ENCODE results near the gene CELF4.

Gene CELF4

DNA sequence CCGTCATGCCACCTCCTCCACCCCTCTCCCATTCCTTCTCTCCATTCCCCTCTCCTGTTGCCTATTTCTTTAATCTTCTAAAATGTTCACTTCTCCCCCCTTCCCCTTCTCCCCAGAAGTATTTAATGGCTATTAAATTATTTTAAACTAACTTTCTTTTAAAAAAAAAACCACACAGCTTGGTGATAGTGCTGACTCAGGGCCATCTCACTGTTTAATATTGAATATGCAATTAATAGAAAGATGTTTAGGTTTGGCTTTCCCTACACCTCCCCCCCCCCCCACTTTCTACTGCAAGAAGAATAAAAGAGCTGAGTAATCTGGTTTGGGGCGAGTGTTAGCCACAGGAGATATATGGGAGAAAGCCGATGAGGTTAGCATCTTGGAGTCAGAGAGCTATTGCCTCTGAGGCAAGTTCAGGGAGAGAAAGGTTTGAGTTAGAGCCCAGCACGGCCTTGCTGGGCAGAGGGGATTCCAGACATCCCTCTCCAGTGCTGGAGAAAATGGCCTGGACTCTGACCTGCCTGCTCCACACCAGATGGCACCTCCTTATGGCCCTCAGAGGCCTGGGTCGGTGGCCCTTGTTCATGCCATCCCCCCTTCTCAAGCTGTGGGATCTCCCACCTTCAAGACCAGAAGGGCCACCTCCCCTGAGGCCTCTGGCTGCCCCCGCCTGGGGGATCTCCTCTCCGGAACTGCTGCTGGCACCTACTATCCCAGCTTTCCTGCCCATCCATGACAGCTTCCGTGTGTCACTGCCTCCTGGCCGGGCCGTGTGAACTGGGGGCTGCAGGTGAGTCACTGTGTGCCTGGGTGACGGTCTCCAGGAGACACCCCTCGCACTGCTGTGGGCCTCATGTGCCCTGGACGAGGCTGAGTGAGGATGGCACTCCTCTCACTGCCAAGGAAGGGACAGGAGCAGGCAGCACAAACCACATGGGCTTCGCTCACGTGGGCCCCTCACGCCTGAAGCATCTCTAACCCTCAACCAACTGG is 246.9 kb downstream of the CELF4 start:
- DNase-seq (ENCODE audit: low read depth, low spot score) = no peak

DNA sequence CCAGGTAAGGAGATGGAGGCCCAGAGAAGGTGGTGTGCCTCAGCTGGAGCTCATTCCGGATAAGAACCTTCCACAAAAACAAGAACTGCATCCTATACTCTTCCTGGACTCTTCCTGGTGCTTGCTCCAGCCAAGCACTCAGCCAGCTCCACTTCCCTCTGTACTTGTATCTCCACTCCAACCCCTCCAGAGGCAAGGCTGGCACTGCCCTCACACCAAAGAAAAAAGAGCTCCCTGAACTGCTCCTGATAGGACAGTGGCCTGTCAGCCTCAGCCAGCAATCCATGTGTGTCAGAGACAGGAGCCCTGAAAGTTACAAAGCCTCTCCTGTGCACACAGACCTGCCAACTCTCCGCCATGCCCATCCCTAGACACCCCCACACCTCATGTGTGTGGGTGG is 248.1 kb downstream of the CELF4 start:
- no peak for DNase-seq (ENCODE audit: low read depth, low spot score)

DNA sequence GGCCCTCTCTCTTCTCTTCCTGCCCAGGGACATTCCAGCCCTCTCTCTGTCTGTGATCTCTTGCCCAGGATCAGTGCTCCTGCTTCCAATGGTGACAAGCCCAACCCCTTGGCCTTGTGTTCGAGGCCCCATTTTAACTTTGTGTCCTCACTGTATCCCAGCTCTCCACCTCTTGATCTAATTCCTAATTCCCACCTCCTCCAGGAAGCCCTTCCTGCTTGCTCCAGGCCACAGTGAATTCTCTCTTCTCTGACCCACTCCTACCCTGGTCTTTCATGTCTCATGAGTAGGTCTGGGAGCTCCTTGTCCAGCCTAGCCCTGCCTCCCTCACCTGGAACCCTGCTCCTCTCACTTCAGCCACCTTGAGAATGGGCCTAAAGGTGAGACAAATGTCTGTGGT is 249.1 kb downstream of the CELF4 start:
- DNase-seq (ENCODE audit: low read depth, low spot score) = no peak

DNA sequence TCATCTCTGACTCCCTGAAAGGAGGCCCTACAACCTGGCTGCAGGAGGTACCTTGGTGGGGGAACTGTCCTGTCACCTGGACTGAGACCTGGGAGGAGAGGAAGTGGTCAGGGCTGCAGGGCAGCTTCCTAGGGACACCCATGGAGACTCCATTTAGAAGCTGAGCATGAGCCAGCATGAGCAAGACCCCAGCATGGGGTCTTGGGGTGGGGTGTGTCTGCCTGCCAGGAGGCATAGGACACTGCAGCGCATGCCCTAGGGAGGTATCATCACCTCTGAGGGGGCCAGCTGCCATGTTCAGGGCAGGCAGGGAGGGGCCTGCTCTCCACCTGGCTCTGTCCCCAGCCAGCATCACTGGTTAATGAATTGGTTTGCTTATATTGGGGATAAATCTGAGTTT is 249.7 kb downstream of the CELF4 start:
- no peak for DNase-seq (ENCODE audit: low read depth, low spot score)

DNA sequence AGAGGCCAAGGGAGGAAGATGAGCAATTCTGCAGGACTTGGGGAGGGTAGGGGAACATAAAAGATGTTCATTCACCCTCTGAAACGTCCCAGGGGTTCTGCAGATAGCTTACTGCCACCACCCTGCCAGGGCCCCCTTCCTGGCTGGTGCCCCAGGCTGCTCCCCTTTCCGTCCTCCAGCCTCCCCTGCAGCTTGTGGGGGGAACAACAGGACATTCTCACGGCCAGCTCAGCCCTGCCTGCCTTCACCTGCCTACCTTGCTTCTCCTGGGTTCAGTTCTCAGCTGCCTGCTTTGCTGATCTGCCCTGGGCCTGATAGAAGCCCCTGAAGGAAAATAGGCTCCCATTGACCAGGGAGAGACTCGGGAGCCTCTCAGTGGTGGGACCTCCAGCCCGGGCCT is 251.1 kb downstream of the CELF4 start:
- DNase-seq (ENCODE audit: low read depth, low spot score) = no peak

DNA sequence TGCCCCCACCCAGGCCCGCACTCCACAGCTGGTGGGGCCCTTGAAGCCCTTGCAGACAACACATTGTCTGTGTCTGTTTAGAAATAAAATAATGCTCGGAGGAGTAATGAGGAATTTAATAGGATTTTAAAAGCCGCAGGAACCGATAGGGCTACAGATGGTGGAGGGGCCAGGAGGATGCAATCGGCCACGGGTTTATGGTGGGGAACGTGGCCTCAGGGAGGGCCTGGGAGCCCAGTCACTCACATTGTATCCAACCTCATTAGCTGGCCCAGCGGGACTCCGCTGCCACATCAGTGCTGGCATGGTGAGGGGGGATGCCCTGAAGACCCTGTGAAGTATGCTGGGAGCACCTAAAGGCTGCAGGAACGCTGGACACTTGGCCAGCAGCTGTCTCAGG is 252.0 kb downstream of the CELF4 start:
- no peak for DNase-seq (ENCODE audit: low read depth, low spot score)

DNA sequence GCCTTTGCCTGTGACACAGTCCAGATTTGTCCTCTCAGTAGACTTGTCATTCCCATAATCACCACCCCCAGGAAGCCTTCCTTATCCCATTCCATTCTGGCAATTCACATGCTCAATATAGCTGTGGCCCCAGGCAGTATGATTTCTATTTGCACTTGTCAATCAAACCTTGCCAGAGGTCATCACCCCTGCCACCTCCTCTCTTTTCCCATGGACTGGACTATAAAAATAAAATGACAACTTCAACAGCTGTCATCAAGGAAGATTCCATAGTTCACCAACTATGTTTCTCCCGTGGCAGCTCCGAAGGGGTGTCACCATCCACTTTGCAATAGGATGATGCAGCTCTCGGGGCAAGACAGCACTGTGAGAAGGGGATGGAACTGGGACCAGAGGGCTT is 255.7 kb downstream of the CELF4 start:
- no peak for DNase-seq (ENCODE audit: low read depth, low spot score)

- no peak for DNase-seq (ENCODE audit: low read depth, low spot score)
Observed at GRCh38 chr18:37309059-37309458, 256.5 kb downstream of the CELF4 start.

DNA sequence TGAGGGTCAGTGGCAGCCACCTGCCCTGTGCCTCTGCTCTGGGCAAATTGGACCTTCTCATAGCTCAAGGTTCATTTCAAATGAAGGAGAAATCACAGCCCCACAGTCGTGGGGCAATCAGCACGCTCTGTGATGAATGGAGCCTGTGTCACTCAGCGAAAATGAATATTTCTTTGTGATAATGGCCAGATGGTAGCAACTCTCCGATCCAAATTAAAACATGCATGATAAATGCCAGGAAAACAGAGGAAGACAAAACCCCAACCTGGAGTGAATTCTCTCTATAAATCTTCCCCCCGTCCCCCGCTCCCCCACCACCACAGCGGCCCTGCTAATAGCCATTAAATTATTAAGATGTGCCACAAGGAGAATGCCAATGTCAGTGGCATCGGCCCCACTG is 258.4 kb downstream of the CELF4 start:
- no peak for DNase-seq (ENCODE audit: low read depth, low spot score)

- no peak for DNase-seq (ENCODE audit: low read depth, low spot score)
Observed at GRCh38 chr18:37306432-37306831, 259.2 kb downstream of the CELF4 start.

GRCh38 chr18:37305066-37305465 is 260.5 kb downstream of the CELF4 start:
- DNase-seq (ENCODE audit: low read depth, low spot score) = no peak

DNA sequence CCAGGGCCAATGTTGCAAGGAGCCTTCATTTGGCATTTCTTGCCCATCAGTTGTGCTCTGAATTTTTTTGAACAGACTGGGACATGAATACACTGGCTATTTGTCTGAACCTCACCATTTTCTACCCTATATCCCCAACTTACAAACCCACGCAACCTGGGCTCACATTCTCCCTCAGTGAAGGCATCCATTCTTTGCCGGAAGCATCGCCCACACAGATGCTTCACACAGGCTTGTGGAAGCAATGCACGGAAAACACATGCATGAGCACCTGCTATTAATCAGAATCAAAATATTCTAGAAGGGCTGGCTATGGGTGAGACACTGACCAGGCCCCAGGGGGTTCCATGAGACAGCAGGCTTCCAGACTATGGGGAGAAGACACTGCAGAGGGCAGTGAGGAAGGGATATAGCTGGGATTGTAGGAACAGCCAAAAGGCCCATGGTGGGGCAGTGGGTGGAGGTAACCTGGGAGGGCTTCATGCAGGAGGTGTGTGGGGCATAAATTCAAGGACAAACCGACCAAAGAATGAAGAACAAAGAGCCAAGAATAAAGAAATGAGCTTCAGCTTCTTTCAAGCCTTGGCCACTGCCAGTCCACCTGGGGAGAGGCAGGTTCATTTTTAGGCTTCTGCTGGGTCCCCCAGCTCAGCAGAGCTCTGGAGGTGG is 261.5 kb downstream of the CELF4 start:
- no peak for DNase-seq (ENCODE audit: low read depth, low spot score)

DNA sequence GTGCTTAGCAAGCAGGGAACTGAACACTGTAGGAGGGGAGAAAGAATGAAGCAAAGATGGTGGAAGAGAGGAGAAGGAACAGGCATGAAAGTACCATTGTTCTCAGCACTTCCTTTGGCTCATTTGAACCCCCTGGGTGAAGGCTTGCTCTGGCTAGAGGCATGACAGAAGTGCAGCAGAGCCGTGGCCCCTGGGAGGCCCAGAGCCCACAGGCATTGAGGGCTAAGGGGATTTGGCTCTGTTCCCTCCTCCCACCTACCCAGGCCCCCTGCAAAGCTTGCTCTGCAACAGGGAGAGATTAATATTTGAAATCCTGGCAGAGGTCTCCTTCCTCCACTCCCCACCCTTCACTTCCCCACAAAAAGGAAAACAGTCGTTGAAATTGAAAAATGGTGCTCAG is 262.6 kb downstream of the CELF4 start:
- DNase-seq (ENCODE audit: low read depth, low spot score) = no peak

- no peak for DNase-seq (ENCODE audit: low read depth, low spot score)
Observed at GRCh38 chr18:37302519-37302918, 263.1 kb downstream of the CELF4 start.

DNA sequence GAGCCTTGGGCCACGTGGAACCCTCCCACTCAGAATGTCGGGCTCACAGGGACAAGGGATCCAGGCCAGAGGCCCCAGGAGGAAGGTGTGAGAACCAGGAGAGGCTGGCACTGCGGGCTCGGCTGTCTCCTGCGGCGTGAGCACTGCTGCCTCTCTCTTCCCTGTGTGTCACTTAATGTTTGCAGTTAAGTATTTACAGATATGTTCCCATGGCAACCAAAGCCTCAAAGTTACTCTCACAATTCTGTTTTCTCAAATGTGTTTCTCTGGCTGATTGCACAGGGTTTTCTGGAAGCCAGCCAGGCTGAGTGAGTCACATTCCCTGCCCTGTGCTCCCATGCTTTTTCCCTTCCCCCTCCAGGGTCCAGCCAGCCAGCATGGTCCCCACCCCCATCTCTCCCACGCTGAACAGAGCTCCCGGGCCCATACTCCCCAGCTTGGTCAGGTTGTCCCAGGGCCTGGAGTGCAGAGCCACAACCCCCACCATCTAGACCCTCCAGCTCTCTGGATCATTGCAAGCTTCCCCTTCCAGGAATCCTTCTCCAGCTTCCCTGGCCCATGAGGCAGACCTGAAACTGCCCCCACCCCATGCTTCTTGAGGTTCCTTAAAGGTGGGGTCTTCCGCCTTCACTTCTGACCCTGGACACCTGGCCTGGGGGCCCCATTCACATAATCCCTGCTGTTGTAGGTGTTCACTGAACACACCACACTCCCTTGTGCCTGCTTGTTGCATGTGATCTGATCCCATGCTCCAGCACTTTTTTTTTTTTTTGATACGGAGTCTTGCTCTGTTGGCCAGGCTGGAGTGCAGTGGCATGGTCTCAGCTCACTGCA is 265.9 kb downstream of the CELF4 start:
- DNase-seq (ENCODE audit: low read depth, low spot score) = no peak

DNA sequence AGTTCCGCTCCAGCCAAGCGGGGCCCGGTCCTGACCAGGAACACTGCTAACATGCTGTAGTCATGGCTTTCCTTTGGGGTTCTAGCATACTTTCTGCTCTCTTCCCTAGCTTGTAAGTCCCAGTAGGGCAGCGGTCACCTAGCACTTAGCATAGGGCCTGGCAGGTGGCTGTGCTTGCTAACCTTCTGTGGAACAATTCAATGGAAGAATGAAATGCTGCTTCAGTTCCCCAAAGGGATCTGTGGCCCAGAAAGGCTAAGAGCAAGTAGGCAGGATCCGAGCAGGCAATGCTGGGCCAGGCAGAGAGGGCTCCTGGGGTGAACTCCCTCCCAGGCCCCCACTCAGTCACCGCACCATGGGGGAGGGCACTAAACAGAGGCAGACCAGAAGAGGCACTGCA is 266.8 kb downstream of the CELF4 start:
- no peak for DNase-seq (ENCODE audit: low read depth, low spot score)

DNA sequence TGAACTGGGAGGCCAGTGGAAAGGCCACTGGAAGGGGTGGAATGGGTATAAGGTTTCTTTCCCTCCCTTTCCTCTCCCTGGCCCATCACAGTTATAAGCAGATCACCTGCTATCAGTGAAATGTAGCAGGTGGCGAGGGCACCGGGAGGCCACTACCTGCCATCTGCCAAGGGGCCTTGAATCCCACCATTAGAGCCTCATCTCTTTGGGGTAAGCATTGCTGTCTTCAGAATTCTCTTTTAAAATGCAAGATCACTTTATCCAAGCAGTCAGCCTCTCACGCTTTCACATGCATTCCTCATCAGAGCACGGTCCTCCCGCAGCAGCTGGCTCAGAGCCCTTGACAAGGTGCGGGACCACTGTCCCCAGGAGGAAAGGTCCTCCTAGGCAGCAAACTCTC is 268.5 kb downstream of the CELF4 start:
- no peak for DNase-seq (ENCODE audit: low read depth, low spot score)

DNA sequence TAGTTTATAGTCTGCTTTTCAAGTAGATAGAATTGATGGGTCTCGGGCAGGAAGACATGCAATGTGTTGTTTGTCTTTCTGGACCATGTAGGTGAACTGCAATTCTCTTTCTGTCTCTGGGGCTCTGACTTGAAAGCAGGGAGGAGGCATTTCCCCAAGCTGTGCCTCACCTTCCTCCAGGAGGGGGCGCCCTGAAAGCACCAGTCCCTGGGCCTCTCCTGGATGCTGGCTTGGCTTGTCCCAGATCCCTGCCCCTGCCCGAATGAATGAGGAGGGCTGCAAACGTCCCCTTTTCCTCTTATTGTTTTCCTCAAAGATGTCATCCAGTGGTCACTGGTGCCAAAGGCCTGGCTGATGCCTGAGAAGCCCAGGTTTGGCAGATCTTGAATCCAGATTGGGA is 270.6 kb downstream of the CELF4 start:
- DNase-seq (ENCODE audit: low read depth, low spot score) = no peak

DNA sequence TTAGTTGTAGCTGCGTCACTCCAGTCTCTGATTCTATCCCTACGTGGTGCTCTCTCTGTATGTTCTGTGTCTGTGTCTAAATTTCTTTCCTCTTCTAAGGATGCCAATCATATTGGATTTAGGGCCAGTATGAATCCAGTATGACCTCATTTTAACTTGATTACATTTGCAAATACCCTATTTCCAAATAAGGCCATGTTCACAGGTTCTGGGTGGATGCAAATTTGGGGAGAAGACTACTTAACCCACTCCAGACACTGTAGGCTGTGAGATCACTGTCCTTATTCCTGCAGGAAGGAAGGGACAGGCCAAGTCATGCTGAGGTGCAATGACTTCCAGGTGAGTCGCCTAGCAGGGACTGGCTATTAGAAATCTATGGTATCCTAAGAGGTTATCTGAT is 272.2 kb downstream of the CELF4 start:
- DNase-seq (ENCODE audit: low read depth, low spot score) = no peak

DNA sequence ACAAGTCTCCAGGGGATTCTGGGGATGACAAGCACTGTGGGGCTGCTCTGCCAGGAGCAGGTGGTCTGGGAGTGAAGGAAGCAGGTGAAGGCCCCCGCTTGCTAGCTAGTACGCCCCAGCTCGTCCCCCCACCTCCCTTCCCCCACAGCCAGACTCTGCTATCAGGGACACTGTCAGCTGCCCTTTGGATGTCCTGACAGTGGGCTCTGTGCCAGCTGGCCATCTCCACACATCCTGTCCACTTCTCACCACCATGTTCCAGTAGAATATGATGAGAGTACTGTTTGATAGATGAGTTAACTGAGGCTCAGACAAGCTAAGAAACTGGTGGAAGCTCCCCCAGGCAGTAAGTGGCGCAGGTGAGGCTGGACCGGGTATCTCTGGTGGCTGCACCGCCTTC is 276.2 kb downstream of the CELF4 start:
- no peak for DNase-seq (ENCODE audit: low read depth, low spot score)

- no peak for DNase-seq (ENCODE audit: low read depth, low spot score)
Observed at GRCh38 chr18:37287601-37288000, 278.0 kb downstream of the CELF4 start.

- no peak for DNase-seq (ENCODE audit: low read depth, low spot score)
Observed at GRCh38 chr18:37286801-37287200, 278.8 kb downstream of the CELF4 start.

Data from activated naive CD8-positive, alpha-beta T cell treated with anti-CD3 and anti-CD28 coated beads, Interleukin-2, amount 50 U/mL, for 16 hours (primary cell).